ENCODE measurements around the gene BACH1. TPM values are rescaled to one million over a fixed set of nuclear protein-coding genes. Genes with fewer than 3 reads are reported as not detected.

BACH1 gene
- total RNA-seq, 1 donor, result 112 TPM

- DNase-seq (ENCODE audit: low read depth), result no peak
These were observed 6.3 kb downstream of the BACH1 start for GRCh38 chr21:29305068-29305467.

GRCh38 chr21:29305561-29305960 lies 6.8 kb downstream of the BACH1 start:
- TF ChIP-seq CTCF (IDR thresholded peaks at IDR 0.05; ENCODE audit: insufficient read depth, low read depth, low read length), result no peak
- no peak for DNase-seq (ENCODE audit: low read depth)
- H3K4me3 ChIP-seq (ENCODE audit: low read depth, low read length), result no peak overlapping the region

More at GRCh38 chr21:29305068-29305467, 6.3 kb downstream of the BACH1 start:
- no peak for TF ChIP-seq CTCF (IDR thresholded peaks at IDR 0.05; ENCODE audit: insufficient read depth, low read depth, low read length)
- H3K4me3 ChIP-seq (ENCODE audit: low read depth, low read length), result no peak overlapping the region

- no peak overlapping the region for H3K4me3 ChIP-seq (ENCODE audit: low read depth, low read length)
- DNase-seq (ENCODE audit: low read depth), result no peak
- TF ChIP-seq CTCF (IDR thresholded peaks at IDR 0.05; ENCODE audit: insufficient read depth, low read depth, low read length), result no peak
These were observed 8.2 kb downstream of the BACH1 start for GRCh38 chr21:29306920-29307319.

- no peak for DNase-seq (ENCODE audit: low read depth)
- no peak overlapping the region for H3K4me3 ChIP-seq (ENCODE audit: low read depth, low read length)
- no peak for TF ChIP-seq CTCF (IDR thresholded peaks at IDR 0.05; ENCODE audit: insufficient read depth, low read depth, low read length)
These were observed 9.2 kb downstream of the BACH1 start for GRCh38 chr21:29307718-29308455.

- H3K4me3 ChIP-seq (ENCODE audit: low read depth, low read length), result no peak overlapping the region
- DNase-seq (ENCODE audit: low read depth), result no peak
- no peak for TF ChIP-seq CTCF (IDR thresholded peaks at IDR 0.05; ENCODE audit: insufficient read depth, low read depth, low read length)
These were observed 9.7 kb downstream of the BACH1 start for GRCh38 chr21:29308456-29308783.

- no peak for TF ChIP-seq CTCF (IDR thresholded peaks at IDR 0.05; ENCODE audit: insufficient read depth, low read depth, low read length)
- no peak overlapping the region for H3K4me3 ChIP-seq (ENCODE audit: low read depth, low read length)
- no peak for DNase-seq (ENCODE audit: low read depth)
These were observed 11.0 kb downstream of the BACH1 start for GRCh38 chr21:29309703-29310102.

GRCh38 chr21:29311802-29312201 lies 13.1 kb downstream of the BACH1 start:
- no peak for DNase-seq (ENCODE audit: low read depth)
- no peak for TF ChIP-seq CTCF (IDR thresholded peaks at IDR 0.05; ENCODE audit: insufficient read depth, low read depth, low read length)
- H3K4me3 ChIP-seq (ENCODE audit: low read depth, low read length), result no peak overlapping the region

All from fibroblast of villous mesenchyme (primary cell).